C4-2B (cell line): ENCODE results near the gene CDH11.

ENCODE experiments used
- ZFX ChIP-seq: fragments of 450-650 bp; IDR thresholded peaks from 2 replicates; pipeline ENCODE4 v1.6.1; 2017
- TF ChIP-seq, protein P1 (sequence below): fragments of 450-650 bp; conservative IDR thresholded peaks from 2 replicates; pipeline ENCODE4 v1.5.1; 2017; ENCODE audit warnings: mild to moderate bottlenecking

GRCh38 chr16:64962786-64963185, 159.1 kb downstream of the CDH11 start:
- TF ChIP-seq, protein P1, sequence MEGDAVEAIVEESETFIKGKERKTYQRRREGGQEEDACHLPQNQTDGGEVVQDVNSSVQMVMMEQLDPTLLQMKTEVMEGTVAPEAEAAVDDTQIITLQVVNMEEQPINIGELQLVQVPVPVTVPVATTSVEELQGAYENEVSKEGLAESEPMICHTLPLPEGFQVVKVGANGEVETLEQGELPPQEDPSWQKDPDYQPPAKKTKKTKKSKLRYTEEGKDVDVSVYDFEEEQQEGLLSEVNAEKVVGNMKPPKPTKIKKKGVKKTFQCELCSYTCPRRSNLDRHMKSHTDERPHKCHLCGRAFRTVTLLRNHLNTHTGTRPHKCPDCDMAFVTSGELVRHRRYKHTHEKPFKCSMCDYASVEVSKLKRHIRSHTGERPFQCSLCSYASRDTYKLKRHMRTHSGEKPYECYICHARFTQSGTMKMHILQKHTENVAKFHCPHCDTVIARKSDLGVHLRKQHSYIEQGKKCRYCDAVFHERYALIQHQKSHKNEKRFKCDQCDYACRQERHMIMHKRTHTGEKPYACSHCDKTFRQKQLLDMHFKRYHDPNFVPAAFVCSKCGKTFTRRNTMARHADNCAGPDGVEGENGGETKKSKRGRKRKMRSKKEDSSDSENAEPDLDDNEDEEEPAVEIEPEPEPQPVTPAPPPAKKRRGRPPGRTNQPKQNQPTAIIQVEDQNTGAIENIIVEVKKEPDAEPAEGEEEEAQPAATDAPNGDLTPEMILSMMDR = no peak
- TF ChIP-seq ZFX = no peak
